ENCODE results near the gene FOXJ3.

DNA sequence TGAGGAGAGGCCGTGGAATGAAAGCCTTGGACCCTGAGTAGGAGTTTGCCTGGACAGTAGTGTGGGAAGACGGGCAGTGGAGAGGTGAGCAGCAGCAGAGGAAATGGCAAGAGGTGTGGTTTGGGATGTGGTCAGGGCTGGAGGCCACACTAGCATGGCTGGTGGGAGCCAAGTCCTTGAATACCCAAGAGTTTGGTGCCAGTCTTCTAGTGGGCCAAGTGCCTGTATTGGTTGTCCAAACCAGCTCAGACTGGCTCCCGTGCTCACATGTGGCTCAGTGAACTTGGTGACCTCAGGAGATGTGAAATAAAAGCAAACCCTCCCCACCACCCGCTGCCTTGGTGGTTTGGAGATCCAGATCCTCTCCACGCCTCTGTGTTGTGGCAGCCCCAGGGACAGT lies 172.9 kb downstream of the FOXJ3 start:
- TF ChIP-seq POLR2A (IDR thresholded peaks at IDR 0.05) (no peak), POLR2AphosphoS5 (IDR thresholded peaks at IDR 0.05) (peak in 1 of 3 donors; percentile 16)
- TF ChIP-seq, protein P1, sequence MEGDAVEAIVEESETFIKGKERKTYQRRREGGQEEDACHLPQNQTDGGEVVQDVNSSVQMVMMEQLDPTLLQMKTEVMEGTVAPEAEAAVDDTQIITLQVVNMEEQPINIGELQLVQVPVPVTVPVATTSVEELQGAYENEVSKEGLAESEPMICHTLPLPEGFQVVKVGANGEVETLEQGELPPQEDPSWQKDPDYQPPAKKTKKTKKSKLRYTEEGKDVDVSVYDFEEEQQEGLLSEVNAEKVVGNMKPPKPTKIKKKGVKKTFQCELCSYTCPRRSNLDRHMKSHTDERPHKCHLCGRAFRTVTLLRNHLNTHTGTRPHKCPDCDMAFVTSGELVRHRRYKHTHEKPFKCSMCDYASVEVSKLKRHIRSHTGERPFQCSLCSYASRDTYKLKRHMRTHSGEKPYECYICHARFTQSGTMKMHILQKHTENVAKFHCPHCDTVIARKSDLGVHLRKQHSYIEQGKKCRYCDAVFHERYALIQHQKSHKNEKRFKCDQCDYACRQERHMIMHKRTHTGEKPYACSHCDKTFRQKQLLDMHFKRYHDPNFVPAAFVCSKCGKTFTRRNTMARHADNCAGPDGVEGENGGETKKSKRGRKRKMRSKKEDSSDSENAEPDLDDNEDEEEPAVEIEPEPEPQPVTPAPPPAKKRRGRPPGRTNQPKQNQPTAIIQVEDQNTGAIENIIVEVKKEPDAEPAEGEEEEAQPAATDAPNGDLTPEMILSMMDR (IDR thresholded peaks at IDR 0.05 in 8 of 11, conservative IDR thresholded peaks at IDR 0.05 in 3 of 11) = no peak

Data from spleen (tissue), 7 donors.